ENCODE data around the gene KMT2C. TPM values are rescaled to one million over a fixed set of nuclear protein-coding genes. Genes with fewer than 3 reads are reported as not detected.

The KMT2C gene
- total and polyA plus RNA-seq, 10 of the 15 experiments (the other 5 are each of a cell fraction or from before 2014, with no cell fraction given): 3.3 to 45.2 (median 19.2) TPM

- RAD21 ChIA-PET (ENCODE audit: unreplicated experiment): no interaction called here
- 79% methylated on average over 9 of the region's 9 CpGs for WGBS (ENCODE audit: insufficient coverage, insufficient replicate concordance, low lambda C conversion rate, missing lambda C conversion rate)
- no peaks in the 10 kb centered on the region for H4K20me1 ChIP-seq (ENCODE audit: control insufficient read depth, insufficient read depth)
- POLR2A ChIA-PET: no interaction called here
- H3K9me3 ChIP-seq (replicated peaks; ENCODE audit: control insufficient read depth, insufficient read depth, low read length): peaks cover 3% of the 10 kb centered on the region; the same call in 1 of the 3 replicates
- H3K36me3 ChIP-seq (ENCODE audit: control insufficient read depth in 2 of 2, insufficient read depth in 2 of 2, low read length in 1 of 2): no peaks in the 10 kb centered on the region
- CTCF ChIA-PET: interaction anchor here (1.1 kb wide), 1 partner anchor 11 kb away, joined by 7 read pairs; no protein-coding TSS in a partner anchor
- SMC1A ChIA-PET (ENCODE audit: uncharacterized antibody, unreplicated experiment): interaction anchor here (1.0 kb wide), 1 partner anchor 11 kb away, joined by 3 read pairs; no protein-coding TSS in a partner anchor
- no peak overlapping the region for H2AFZ ChIP-seq (ENCODE audit: control insufficient read depth, low read depth, low read length)
- DNase-seq (ENCODE audit: low read depth, low spot score): no peak
- intact Hi-C loops (cut with micrococcal nuclease; ENCODE audit: unreplicated experiment) (no loop called here), in situ Hi-C loops (cut with MboI) (no loop called here)
- TSS peak; percentile 20 for BruUV-seq (replicated peaks)
- no peaks in the 10 kb centered on the region for H3K27me3 ChIP-seq (replicated peaks in 1 of 2; ENCODE audit: control insufficient read depth in 2 of 2, insufficient read depth in 2 of 2, low read length in 1 of 2)
- H3K4me1 ChIP-seq (ENCODE audit: control insufficient read depth, insufficient read depth, low read length): no peaks in the 10 kb centered on the region
- H3K79me2 ChIP-seq (ENCODE audit: control insufficient read depth, insufficient read depth, low read length): peaks cover 50% of the 10 kb centered on the region
- no peak overlapping the region for H3K4me3 ChIP-seq
- peak; percentile 39 for ATAC-seq
- no peak for FAIRE-seq
- H3K9ac ChIP-seq (ENCODE audit: control insufficient read depth, insufficient read depth, low read length): no peak overlapping the region
- no peak overlapping the region for H3K27ac ChIP-seq (ENCODE audit: control insufficient read depth, insufficient read depth)
- H3K4me2 ChIP-seq (ENCODE audit: control insufficient read depth, insufficient read depth): no peak overlapping the region
- TF ChIP-seq CREB1 (IDR thresholded peaks at IDR 0.05; ENCODE audit: low read depth) (no peak), SMAD1 (IDR thresholded peaks at IDR 0.05; ENCODE audit: low read depth, partially characterized antibody) (no peak), HSF1 (IDR thresholded peaks at IDR 0.05; ENCODE audit: low read depth, low read length) (no peak), ZNF687 (IDR thresholded peaks at IDR 0.05) (no peak), MTA2 (IDR thresholded peaks at IDR 0.05; ENCODE audit: low read depth) (no peak), ZBTB40 (IDR thresholded peaks at IDR 0.05; ENCODE audit: borderline replicate concordance) (no peak), STAT3 (IDR thresholded peaks at IDR 0.05; ENCODE audit: low read depth, low read length) (no peak)
- TF ChIP-seq, protein P1, sequence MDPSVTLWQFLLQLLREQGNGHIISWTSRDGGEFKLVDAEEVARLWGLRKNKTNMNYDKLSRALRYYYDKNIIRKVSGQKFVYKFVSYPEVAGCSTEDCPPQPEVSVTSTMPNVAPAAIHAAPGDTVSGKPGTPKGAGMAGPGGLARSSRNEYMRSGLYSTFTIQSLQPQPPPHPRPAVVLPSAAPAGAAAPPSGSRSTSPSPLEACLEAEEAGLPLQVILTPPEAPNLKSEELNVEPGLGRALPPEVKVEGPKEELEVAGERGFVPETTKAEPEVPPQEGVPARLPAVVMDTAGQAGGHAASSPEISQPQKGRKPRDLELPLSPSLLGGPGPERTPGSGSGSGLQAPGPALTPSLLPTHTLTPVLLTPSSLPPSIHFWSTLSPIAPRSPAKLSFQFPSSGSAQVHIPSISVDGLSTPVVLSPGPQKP (IDR thresholded peaks at IDR 0.05; ENCODE audit: low read depth, low read length): no peak
- TF ChIP-seq, protein P2, sequence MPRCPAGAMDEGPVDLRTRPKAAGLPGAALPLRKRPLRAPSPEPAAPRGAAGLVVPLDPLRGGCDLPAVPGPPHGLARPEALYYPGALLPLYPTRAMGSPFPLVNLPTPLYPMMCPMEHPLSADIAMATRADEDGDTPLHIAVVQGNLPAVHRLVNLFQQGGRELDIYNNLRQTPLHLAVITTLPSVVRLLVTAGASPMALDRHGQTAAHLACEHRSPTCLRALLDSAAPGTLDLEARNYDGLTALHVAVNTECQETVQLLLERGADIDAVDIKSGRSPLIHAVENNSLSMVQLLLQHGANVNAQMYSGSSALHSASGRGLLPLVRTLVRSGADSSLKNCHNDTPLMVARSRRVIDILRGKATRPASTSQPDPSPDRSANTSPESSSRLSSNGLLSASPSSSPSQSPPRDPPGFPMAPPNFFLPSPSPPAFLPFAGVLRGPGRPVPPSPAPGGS (IDR thresholded peaks at IDR 0.05; ENCODE audit: borderline replicate concordance, insufficient read depth, low read depth, low read length, poor library complexity, severe bottlenecking): no peak
These were observed 52.2 kb downstream of the KMT2C start for GRCh38 chr7:152383341-152384234.

Data from GM12878 (cell line).